Germinal center (tissue), 1 donor: ENCODE data around the gene DNAH10.

ENCODE experiments used
- DNase-seq: peaks from one replicate; pipeline ENCODE4 v3.0.0; 2012; ENCODE audit warnings: mixed read lengths, low spot score

Gene DNAH10

DNA sequence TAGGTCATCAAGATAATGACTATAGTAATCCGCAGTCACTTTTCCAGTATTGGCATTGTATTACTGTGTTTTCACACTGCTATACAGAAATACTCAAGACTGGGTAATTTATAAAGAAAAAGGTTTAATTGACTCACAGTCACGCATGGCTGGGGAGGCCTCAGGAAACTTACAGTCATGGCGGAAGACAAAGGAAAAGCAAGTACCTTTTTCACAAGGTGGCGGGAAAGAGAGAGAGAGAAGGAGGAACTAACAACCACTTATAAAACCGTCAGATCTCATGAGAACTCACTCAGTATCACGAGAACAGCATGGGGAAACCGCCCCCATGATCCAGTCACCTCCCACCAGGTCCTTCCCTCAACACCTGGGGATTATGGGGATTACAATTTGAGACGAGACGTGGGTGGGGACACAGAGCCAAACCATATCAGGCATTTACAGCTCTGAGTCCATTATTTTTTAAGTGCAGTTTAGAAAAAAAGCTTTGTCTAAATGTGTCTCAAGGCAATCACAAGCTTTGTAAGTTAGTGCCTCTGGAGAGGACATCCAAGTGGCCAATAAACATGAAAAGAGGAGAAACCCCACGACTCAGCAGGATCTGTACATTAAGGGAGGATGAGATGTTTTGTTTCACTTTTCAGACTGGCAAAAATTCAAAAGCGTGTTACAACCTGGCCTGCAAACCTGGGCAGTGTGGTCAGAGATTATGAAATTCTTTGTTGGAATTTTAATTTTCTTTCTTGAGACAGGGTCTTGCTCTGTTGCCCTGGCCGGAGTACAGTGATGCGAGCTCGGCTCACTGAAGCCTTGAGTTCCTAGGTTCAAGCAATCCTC, 82.0 kb downstream of the DNAH10 start:
- DNase-seq: no peak

DNA sequence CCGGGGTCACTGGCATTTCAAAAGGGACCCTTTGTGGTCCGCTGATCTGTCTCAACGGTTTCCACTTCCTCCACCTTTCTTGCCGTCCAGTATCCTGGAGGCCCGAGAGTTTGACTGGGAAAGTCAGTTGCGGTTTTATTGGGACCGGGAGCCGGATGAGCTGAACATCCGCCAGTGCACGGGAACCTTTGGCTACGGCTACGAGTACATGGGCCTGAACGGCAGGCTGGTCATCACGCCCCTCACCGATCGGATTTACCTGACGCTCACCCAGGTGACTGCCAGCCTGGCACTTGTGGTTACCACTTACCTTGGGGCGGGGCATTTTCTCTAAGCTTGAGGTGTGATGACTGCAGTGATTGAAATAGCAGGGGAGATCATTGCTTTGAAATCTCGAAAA, 83.8 kb downstream of the DNAH10 start:
- no peak for DNase-seq

DNA sequence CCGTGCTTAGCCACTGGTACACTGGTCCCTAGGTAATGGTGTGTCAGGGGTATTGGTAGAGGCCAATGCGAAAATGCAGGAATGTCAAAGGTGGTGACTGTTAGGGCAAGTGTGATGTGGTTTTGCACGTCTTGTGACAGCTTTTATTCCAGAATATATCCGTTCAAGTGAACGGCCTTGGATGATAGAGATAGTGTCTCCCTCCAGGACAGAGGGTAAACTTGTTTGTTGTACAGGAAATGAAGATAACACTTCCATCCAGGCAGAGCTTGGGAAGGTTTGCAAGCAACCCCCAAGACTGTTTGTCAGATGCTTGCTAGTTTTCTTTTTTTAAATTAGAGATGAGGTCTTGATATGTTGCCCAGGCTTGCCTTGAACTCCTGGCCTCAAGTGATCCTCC, 84.2 kb downstream of the DNAH10 start:
- DNase-seq: no peak

DNA sequence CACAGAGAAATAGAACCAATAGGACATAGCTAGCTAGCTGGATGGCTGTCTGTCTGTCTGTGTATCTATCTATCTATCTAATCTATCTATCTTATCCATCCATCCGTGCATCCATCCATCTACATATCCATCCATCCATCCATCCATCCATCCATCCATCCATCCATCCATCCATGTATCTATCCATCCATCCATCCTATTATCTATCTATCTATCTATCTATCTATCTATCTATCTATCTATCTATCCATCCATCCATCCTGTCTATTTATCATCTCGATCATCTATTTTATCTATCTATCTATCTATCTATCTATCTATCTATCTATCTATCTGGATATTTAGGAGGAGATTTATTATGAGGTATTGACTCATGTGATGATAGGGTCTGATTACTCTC, 84.9 kb downstream of the DNAH10 start:
- no peak for DNase-seq

DNA sequence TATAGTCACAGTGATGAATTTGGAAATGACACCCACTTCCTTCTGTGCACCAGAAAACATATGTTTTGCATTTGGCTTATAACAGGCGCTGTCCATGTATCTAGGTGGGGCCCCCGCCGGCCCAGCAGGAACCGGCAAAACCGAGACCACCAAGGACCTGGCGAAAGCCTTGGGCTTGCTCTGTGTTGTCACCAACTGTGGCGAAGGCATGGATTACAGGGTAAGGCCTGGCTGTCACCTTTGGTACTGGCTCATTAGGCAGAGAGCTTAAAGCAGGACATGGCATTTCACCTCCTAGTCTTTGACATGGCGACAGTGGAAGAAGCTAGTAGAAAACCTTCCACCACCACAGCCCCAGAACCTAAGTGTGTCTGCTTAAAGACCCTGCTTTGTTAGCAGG, 85.8 kb downstream of the DNAH10 start:
- no peak for DNase-seq

DNA sequence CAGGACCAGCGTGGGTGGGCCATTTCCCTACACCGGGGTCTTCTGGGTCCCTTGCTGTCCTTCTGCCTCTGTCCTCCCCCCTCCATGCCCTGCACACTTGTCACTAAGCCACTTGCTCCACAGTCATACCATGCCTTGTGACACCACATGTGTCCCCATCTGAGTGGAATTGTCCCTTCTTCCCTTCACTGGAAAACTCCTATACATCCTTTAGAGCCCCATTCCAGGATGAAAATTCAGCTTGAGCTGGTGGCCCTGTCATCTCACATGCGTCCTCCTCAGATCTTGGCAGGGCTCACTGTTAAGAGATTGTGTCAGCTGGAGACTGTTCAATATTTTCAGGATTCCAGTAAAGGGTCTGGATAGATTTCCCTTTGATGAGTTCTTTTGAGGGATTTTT, 87.4 kb downstream of the DNAH10 start:
- no peak for DNase-seq

DNA sequence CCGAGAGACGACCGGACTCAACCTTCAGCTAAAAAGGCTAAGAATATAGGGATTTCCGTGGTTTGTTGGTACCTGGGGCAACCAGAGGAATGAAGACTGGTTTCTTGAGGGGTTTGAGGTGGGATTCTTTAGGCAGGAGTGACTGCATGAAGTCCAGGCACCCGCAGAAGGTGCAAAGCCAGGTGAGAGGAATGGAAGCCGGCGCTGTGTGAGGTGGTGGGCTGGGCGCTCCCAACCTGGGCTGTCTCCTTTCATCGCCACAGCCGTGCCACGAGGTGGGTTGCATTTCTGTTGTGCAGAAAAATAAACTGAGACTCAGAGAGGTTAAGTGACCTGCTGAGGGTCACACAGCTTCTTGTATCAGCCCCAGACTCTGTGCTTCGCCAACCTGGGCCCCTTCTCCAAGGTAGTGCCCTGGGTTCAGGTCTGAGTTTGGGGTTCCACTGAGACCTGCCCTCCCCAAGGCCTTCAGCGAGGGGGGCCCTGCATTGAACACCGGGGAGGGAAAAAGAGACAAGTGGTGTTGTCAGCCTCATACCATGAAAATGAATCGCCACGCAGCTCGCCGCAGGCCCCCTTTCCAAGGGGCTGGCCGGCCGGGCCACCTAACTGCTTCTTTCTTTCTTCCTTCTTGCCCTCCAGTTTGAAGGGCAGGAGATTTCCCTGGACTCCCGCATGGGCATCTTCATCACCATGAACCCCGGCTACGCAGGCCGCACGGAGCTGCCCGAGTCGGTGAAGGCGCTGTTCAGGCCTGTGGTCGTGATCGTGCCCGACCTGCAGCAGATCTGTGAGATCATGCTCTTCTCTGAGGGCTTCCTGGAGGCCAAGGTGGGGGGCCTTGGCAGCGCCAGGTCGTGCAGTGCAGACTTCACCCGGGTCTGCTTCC, 88.4 kb downstream of the DNAH10 start:
- DNase-seq: no peak

DNA sequence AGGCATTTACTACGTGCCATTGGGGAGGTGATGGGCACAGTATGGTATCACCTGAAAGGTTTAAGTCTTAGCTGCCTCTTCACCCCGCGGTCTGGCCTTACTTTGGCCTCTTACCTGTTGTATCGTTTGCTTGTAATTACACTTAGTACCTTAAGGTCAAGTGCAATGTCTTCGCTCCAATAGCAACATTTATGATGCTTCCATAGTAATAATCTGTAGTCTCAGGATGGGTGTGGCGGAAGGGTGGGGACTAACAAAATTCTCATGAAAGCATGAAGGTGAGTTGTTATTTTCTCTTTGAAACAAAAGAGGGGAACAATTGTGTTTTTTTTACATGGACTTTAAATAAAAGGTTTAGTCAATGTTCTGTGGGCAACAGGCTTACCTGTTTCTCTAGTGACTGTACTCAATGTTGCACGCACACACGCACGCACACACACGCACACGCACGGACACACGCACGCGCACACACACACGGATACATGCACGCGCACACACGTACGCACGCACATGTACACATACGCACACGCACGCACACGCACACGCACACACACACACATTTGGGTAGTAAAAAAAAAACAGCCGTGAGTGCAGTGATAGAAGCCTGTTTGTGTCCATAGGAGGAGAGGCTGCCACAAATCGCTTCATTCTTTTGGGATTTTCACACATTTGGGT, 91.4 kb downstream of the DNAH10 start:
- DNase-seq: no peak

DNA sequence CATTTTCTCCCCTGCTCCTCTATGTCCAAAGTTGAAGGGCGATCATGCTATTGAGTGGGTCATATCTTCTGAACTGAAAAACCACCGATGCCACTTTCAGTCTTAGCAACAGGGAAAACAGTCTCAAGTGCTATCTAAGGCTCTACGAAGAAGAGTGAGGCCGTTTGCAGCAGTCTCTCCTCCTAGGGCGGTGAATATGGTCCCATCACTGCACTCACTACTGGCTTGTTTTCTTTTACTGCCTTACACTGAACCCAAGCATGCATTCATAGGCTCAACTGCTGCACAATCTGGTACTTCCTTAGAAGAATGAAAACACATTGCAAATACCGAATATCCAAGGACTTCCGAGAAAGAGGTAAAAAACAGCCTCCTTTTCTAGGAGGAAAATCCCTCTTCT, 92.1 kb downstream of the DNAH10 start:
- no peak for DNase-seq

DNA sequence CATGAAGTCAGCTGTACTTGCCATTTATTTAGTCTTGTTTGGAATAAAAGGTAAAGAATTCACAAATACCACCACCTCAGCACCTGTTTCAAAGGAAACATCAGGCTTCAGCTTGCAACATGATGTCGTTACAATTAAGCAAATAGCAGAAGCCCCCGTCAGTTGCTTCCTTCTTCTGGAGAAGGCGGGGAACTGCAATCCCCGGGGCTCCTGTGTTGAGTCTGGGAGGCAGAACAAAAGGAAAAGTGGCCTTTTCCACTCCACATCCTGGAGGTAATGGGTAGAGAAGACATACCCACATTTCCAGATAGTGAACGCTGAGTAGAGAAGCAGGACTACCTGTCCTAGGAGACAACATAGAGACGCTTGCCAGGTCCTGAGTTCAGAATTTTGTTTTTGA, 92.8 kb downstream of the DNAH10 start:
- DNase-seq: no peak

DNA sequence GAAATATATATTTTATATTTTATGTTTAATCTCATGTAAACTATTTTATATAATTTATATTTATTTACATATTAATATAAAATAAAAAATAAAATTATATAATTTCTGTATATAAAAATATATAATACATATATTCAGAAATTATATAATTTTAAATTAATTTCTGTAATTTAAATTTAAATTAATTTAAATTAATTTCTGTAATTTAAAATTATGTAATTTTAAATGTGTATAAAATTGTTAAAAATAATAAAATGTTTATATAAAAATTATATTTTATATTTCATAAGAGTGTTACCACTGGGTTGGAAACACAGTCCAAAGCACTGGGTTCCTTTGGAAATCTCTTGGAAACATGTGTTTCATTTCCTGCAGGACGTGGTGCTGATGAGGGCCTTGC, 94.6 kb downstream of the DNAH10 start:
- DNase-seq: no peak

DNA sequence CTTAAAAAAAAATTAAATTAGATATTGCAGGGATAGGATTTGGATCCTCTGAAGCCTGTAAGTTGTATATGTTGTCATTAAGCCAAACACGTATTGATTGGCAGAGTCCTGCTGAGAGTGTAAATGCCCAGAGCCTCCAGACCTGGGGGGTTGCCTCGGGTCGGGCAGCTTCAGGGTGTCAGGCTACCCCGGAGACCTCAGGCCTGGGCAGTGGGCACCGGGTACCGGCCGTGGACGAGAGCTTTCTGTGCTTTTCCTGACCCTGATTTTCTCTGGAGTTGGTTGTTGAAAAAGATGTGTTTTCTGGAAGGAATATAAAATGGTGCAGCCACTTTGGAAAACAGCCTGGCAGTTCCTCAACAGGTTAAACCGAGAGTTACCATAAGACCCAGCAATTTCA, 96.1 kb downstream of the DNAH10 start:
- no peak for DNase-seq

DNA sequence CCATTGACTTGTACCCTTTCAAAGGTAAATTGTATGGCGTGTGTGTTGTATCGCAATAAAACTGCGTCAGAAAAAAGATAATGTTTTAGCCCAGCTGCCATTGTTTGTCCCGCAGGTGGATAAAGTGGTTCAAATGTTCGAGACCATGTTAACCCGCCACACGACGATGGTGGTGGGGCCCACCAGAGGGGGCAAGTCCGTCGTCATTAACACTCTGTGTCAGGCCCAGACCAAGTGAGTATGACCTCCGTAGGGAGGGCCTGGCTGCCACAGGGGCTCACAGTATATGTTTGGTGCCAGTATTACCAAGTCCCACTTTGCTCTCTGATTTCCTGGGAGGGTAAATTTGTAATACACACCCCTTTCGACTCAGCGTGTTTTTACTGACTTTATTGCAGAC, 96.9 kb downstream of the DNAH10 start:
- DNase-seq: no peak

DNA sequence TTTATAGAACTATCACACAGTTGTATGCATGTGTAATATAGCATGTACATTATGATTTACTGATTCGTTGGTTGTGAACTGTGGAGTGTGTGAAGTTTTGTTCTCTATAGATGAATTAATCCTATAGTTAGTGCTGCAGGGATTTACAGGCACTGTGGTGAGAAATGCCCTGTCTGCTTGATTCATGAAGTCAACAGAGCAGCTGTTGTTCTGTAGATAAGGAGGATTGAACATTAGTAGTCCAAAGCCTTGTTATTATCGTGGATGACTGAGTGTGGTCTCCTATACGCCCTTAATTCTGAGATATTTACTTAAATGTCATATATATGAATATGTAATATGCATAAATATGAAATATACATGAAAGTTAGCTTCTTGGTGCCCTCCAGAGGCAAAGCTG, 98.3 kb downstream of the DNAH10 start:
- DNase-seq: no peak

DNA sequence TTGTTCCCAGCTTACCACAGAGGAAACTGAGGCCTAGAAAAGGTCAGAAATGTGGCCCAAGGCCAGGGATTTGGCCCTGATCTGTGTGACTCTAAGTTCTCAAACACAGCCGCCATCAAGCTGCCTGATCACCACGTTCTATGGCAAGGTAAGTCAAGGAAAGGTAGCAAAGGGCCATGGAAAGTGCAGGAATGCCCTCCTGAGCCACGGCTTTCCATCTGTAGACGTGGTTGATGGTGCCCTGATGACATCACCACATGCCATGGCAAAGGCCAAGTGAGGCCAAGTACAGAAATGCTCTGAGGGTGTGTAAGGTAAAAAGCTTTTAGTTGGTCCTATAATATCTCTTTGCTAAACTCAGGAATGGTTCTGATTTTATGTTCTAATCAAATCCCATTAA, 99.3 kb downstream of the DNAH10 start:
- DNase-seq: no peak

DNA sequence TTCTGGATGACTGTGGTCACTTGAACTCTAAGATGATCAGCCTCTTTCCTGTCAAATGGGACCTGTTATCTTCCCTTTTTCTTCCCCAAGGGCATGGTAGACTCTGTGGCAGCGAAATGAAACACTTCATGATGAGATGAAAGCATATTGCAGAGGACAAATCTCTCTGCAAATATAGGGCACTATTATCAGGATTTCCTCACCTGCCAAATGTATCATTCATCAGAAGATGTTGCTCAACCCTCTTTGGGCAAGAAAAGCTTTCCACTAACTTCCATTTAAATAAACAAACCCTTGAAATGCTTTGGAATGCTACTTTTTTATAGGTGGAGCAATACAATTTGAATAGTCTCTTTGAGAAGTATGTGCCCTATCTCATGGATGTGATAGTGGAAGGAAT, 105.0 kb downstream of the DNAH10 start:
- DNase-seq: no peak

DNA sequence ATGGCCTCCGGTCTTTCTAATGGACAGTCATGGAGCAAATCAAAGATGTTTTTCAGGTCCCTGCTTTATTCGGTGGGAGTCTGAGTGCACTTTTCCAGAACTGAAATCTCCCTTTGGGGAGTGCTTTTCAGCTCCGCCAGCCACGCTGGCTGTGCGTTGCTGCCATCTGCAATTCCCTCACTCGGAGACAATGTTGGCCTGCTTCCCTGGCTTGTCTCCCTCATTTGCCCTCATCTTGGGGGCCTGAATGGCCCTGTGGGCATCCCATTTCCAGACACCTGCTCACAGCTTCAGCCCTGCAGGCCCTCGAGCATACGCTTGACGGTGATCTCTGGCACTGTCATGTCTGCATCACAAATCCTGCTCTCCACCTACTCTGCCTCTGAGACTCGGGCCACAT, 106.7 kb downstream of the DNAH10 start:
- DNase-seq: no peak

DNA sequence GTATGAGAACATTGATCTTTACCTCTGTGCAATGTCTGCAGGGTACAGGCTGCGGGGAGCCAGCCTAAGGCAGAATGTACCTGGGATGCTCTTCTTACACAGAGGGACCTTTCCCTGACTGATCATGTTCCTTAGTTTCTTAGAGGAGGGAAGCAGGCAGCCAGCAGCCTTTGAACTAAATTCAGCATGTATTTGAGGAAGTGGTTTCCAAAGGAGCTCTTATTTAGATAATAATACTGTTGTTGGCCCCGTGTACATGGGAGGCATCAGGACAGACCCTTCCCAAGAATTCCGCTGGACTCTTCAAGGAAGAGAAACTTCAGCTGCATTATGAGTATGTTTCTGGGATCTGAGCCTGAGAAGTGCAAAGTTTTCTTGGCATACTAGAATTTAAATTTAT, 111.7 kb downstream of the DNAH10 start:
- no peak for DNase-seq

DNA sequence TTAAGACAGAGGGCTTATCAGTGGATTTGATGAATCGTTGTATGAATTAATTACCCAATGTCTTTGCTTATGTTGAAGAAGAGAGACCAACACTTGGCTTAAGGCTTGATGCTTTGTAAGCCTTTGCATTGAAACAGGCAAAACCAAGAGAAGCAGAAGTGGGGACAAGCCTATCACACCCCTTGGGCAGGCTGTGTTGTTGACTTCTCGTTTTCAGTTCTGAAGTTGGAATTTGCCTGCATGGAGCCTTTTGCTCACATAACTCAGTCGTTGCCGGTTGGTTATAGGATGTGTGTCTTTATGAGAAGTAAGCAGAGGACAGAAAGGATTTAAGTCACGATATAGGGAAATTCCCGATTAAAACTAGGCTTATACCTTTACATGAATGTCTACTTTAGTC, 115.9 kb downstream of the DNAH10 start:
- DNase-seq: no peak

DNA sequence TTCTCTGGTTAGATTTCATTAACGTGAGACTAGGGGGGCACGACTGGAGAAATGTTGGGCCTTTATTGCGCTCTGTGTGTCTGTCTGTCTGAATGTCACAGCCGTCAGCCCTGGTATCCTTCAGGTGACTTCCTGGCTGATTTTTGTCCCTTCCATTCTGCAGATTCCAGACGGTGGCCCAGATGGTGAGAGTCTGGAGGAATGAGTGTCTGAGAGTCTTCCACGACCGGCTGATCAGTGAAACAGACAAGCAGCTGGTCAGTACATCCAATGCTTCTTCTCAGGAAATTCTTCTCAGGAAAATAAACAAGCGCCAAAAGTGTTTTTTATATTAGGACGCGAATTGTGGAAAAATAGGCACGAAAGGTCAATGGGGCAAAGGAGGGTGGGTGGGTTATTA, 117.0 kb downstream of the DNAH10 start:
- no peak for DNase-seq

DNA sequence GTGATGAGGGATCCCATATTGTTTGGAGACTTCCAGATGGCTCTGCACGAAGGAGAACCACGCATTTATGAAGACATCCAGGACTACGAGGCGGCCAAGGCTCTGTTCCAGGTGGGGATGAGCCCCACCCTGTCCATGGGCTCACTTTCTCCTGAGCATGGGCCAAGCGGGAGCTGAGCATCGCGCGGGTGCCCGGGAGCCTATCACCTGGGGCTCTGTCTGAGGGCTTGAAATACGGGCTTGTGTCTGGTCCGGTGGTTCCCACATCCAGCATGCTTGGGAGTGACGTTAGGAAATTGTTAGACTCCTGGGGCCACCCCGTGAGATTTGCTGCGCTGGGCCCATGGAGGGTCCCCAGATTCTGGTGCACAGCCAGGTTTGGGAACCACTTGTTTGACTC, 117.6 kb downstream of the DNAH10 start:
- DNase-seq: no peak

DNA sequence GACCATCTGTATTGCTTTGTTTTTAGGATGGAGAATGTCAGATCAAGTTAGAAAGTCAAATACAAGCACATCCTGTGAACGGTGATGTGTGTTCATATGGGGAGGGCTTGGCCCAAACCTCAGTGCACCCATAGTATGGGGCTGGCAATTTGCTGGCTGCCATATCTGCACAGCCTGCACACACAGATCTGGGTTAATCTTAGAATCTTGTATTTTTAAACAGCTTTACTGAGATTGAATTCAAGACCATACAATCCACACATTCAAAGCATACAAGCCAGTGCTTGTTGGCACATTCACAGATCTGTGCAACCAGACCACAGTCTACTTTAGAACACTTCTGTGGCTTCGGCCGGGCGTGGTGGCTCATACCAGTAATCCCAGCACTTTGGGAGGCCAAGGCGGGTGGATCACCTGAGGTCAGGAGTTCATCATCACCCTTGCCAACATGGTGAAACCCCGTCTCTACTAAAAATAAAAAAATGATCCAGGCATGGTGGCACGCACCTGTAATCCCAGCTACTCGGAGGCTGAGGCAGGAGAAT, 120.1 kb downstream of the DNAH10 start:
- DNase-seq: no peak

DNA sequence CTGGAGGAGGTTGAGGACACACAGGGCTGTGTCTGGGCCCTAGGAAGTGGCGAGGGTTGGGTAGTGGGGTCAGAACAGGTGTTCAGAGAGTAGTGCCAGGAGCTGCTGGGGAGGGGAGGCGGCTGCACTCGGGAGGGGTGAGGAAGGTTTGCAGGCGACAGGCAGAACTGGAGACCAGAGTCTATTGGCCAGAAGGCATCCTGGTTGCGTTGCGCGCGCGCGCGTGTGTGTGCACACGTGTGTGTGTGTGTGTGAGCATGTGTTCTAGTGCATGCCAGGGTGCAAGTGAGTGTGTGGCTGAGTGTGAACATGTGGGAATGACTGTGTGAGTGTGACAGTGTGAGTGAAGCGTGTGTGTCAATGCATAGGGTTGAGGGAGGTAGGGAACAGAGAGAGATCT, 124.2 kb downstream of the DNAH10 start:
- no peak for DNase-seq
